HepG2 (cell line): ENCODE results near the gene TTLL12. TPM values are rescaled to one million over a fixed set of nuclear protein-coding genes. Genes with fewer than 3 reads are reported as not detected.

ENCODE experiments used
- IRF2 ChIP-seq: IDR thresholded peaks from 2 replicates; pipeline ENCODE4 v1.6.1; 2018; ENCODE audit warnings: missing genetic modification reagents, missing compliant biosample characterization
- MXD4 ChIP-seq: IDR thresholded peaks from 2 replicates; pipeline ENCODE4 v1.6.1; 2016; ENCODE audit warnings: mild to moderate bottlenecking, missing biosample characterization, missing genetic modification reagents
- NCOA2 ChIP-seq: sonication (generic); formaldehyde crosslinking; IDR thresholded peaks from 2 replicates; pipeline ENCODE4 v1.8.0; 2022; ENCODE audit warnings: inconsistent platforms
- SNAI1 ChIP-seq: sonication (generic); formaldehyde crosslinking; IDR thresholded peaks from 2 replicates; pipeline ENCODE4 v1.5.0; 2020; ENCODE audit warnings: mild to moderate bottlenecking, missing genetic modification reagents, borderline replicate concordance
- ZFP90 ChIP-seq: sonication (generic); formaldehyde crosslinking; IDR thresholded peaks from 2 replicates; pipeline ENCODE4 v1.8.0; 2022; ENCODE audit warnings: missing genetic modification reagents, mild to moderate bottlenecking, inconsistent platforms, borderline replicate concordance
- ZNF749 ChIP-seq: sonication (generic); formaldehyde crosslinking; IDR thresholded peaks from 2 replicates; pipeline ENCODE4 v1.8.0; 2022; ENCODE audit warnings: mild to moderate bottlenecking, missing genetic modification reagents, moderate library complexity, borderline replicate concordance
- polyA plus RNA-seq, 8 experiments: library from polyadenylated mRNA; depleted of rRNA in 3 of 8; stranded (reverse) in 7 of 8; unstranded in 1 of 8; fragments of >200 nt; fragmentation: Illumina TruSeq in 4 of 8; extraction: Trizol in 4 of 8; gene quantifications; 2 replicates each; pipeline versions ENCODE4 v1.2.1 to v1.2.3, GENCODE V29; 2011 to 2016; ENCODE audit warnings: low read depth in 4 of 8, missing spikeins in 1 of 8, mixed read lengths in 1 of 8; ENCODE audit not compliant: insufficient read depth in 1 of 8
- total RNA-seq, 5 experiments: library from RNA; depleted of rRNA; stranded (reverse); fragments of >200 nt; fragmentation: Illumina TruSeq; extraction: Trizol; gene quantifications; 2 replicates each; pipeline ENCODE4 v1.2.3, GENCODE V29; 2016; ENCODE audit warnings: low read depth in 1 of 5
- TF ChIP-seq, protein P1 (sequence below): sonication (generic); formaldehyde crosslinking; IDR thresholded peaks from 2 replicates; pipeline ENCODE4 v1.4.0; 2020; ENCODE audit warnings: mild to moderate bottlenecking, low read depth, missing genetic modification reagents
- TF ChIP-seq, protein P2 (sequence below): sonication (generic); formaldehyde crosslinking; IDR thresholded peaks from 2 replicates; pipeline ENCODE4 v1.8.0; 2022; ENCODE audit warnings: mild to moderate bottlenecking, missing genetic modification reagents, borderline replicate concordance
- TF ChIP-seq, protein P3 (sequence below): sonication (generic); formaldehyde crosslinking; IDR thresholded peaks from 2 replicates; pipeline ENCODE4 v1.4.0; 2020; ENCODE audit warnings: missing genetic modification reagents

The TTLL12 gene
- total and polyA plus RNA-seq, 2 of the 13 experiments (the other 11 are each of a cell fraction or from before 2014, with no cell fraction given), result 11.9 to 38.1 TPM

DNA sequence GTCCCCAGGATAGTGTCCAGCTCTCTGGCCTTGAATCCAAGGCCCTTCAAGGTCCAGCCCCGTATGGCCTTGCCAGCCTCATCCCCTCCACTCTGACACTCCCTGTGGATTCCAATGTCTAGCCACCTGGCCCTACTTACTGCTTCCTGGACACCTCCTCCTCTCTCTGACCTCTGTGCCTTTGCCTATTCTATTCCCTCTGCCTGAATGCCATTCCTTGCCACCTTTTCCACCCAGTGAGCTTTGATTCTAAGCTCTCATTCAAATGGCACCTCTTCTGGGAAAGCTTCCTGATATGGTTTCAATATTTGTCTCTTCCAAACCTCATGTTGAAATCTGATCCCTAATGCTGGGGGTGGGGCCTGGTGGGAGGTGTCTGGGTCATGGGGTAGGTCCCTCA lies 31.9 kb upstream of the TTLL12 start (continued):
- TF ChIP-seq ZNF749 (CRISPR knock-in tag), result no peak
- TF ChIP-seq, protein P1, sequence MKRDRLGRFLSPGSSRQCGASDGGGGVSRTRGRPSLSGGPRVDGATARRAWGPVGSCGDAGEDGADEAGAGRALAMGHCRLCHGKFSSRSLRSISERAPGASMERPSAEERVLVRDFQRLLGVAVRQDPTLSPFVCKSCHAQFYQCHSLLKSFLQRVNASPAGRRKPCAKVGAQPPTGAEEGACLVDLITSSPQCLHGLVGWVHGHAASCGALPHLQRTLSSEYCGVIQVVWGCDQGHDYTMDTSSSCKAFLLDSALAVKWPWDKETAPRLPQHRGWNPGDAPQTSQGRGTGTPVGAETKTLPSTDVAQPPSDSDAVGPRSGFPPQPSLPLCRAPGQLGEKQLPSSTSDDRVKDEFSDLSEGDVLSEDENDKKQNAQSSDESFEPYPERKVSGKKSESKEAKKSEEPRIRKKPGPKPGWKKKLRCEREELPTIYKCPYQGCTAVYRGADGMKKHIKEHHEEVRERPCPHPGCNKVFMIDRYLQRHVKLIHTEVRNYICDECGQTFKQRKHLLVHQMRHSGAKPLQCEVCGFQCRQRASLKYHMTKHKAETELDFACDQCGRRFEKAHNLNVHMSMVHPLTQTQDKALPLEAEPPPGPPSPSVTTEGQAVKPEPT, result no peak
- TF ChIP-seq MXD4 (CRISPR knock-in tag), result no peak
- TF ChIP-seq SNAI1 (CRISPR knock-in tag), result no peak
- no peak for TF ChIP-seq ZFP90 (CRISPR knock-in tag)
- no peak for TF ChIP-seq IRF2 (CRISPR knock-in tag)
- TF ChIP-seq, protein P2, sequence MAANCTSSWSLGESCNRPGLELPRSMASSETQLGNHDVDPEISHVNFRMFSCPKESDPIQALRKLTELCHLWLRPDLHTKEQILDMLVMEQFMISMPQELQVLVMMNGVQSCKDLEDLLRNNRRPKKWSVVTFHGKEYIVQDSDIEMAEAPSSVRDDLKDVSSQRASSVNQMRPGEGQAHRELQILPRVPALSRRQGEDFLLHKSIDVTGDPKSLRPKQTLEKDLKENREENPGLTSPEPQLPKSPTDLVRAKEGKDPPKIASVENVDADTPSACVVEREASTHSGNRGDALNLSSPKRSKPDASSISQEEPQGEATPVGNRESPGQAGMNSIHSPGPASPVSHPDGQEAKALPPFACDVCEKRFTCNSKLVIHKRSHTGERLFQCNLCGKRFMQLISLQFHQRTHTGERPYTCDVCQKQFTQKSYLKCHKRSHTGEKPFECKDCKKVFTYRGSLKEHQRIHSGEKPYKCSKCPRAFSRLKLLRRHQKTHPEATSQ (CRISPR knock-in tag), result no peak
- TF ChIP-seq, protein P3, sequence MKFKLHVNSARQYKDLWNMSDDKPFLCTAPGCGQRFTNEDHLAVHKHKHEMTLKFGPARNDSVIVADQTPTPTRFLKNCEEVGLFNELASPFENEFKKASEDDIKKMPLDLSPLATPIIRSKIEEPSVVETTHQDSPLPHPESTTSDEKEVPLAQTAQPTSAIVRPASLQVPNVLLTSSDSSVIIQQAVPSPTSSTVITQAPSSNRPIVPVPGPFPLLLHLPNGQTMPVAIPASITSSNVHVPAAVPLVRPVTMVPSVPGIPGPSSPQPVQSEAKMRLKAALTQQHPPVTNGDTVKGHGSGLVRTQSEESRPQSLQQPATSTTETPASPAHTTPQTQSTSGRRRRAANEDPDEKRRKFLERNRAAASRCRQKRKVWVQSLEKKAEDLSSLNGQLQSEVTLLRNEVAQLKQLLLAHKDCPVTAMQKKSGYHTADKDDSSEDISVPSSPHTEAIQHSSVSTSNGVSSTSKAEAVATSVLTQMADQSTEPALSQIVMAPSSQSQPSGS, result no peak
- TF ChIP-seq NCOA2, result no peak
